ENCODE data around the gene CTSO. TPM values are rescaled to one million over a fixed set of nuclear protein-coding genes. Genes with fewer than 3 reads are reported as not detected.

CTSO gene
- total and polyA plus RNA-seq, 2 experiments from 2014 or later = 0.44 to 0.83 TPM

- no peak for TF ChIP-seq REST (IDR thresholded peaks at IDR 0.05; ENCODE audit: unreplicated experiment)
- TF ChIP-seq NANOG (IDR thresholded peaks at IDR 0.05; ENCODE audit: borderline replicate concordance) = no peak
- no peak for TF ChIP-seq ETS1 (IDR thresholded peaks at IDR 0.05)
- no peak for TF ChIP-seq EZH2 (IDR thresholded peaks at IDR 0.05; ENCODE audit: low read depth, unreplicated experiment)
Measured at GRCh38 chr4:155878611-155879010, 75.1 kb downstream of the CTSO start (continued).

GRCh38 chr4:155877971-155878370 lies 75.7 kb downstream of the CTSO start:
- Histone ChIP-seq H3F3A (replicated peaks; ENCODE audit: low read depth) (no peaks in the 10 kb centered on the region), H3K4me2 (no peak overlapping the region), H4K20me1 (replicated peaks; ENCODE audit: insufficient read depth) (no peaks in the 10 kb centered on the region), H3K4me3 (no peak overlapping the region), H3K27me3 (ENCODE audit: insufficient read depth) (no peaks in the 10 kb centered on the region), H3K4me1 (ENCODE audit: insufficient read depth) (no peaks in the 10 kb centered on the region; the same call in 1 of the 2 replicates), H3K79me2 (replicated peaks; ENCODE audit: insufficient read depth) (no peaks in the 10 kb centered on the region), H2AFZ (no peak overlapping the region), H3K9me2 (ENCODE audit: insufficient read depth) (peaks cover 3% of the 10 kb centered on the region; the same call in 1 of the 2 replicates), H3K27ac (ENCODE audit: low read depth) (no peak overlapping the region), H3K36me3 (ENCODE audit: insufficient read depth) (peaks cover 12% of the 10 kb centered on the region)
- TF ChIP-seq STAT1 (IDR thresholded peaks at IDR 0.05; ENCODE audit: unreplicated experiment) (no peak), NANOG (IDR thresholded peaks at IDR 0.05; ENCODE audit: borderline replicate concordance) (no peak), POLR2AphosphoS5 (IDR thresholded peaks at IDR 0.05; ENCODE audit: low read depth) (no peak), EZH2phosphoT487 (IDR thresholded peaks at IDR 0.05; ENCODE audit: unreplicated experiment) (no peak), ZNF114 (CRISPR knock-in tag; IDR thresholded peaks at IDR 0.05) (no peak), ETS1 (IDR thresholded peaks at IDR 0.05) (no peak)
- ATAC-seq (no peak), DNase-seq (ENCODE audit: low spot score) (peak; percentile 4)
- Mint-ChIP-seq H3K36me3 (ENCODE audit: low read depth) (peaks cover 35% of the 10 kb centered on the region), H3K4me3 (no peak overlapping the region), H3K9me3 (peaks cover 59% of the 10 kb centered on the region), H3K27me3 (ENCODE audit: insufficient read depth, low read depth, poor library complexity) (no peaks in the 10 kb centered on the region), H3K27ac (no peak overlapping the region), H3K4me1 (peaks cover 8% of the 10 kb centered on the region; the same call in 2 of the 3 replicates)

Data from GM23338 (cell line).